Lower lobe of right lung (tissue), 2 donors: Measurements from ENCODE around the gene JAG2. TPM values are rescaled to one million over a fixed set of nuclear protein-coding genes. Genes with fewer than 3 reads are reported as not detected.

Experiments
- ATAC-seq, 2 donors: fragments of 200-7000 bp; cut with Tn5 transposase; one replicate each; pipeline ENCODE4 v1.9.1; 2020 to 2022; ENCODE audit warnings: mild to moderate bottlenecking in 2 of 2, moderate library complexity in 2 of 2
- DNase-seq: peaks from one replicate; pipeline ENCODE4 v3.0.0-alpha.2; 2020
- H3K27ac ChIP-seq: fragments of 200-600 bp; one replicate; pipeline ENCODE4 v1.8.0; 2022
- H3K27me3 ChIP-seq: fragments of 200-600 bp; one replicate; pipeline ENCODE4 v1.8.0; 2022; ENCODE audit warnings: low read depth
- H3K36me3 ChIP-seq: fragments of 200-600 bp; one replicate; pipeline ENCODE4 v1.8.0; 2022; ENCODE audit warnings: mild to moderate bottlenecking
- H3K4me1 ChIP-seq: fragments of 200-600 bp; one replicate; pipeline ENCODE4 v1.8.0; 2022
- H3K4me3 ChIP-seq: fragments of 200-600 bp; one replicate; pipeline ENCODE4 v1.8.0; 2022; ENCODE audit warnings: mild to moderate bottlenecking
- H3K9me3 ChIP-seq: fragments of 200-600 bp; one replicate; pipeline ENCODE4 v1.8.0; 2022
- CTCF ChIP-seq: fragments of 200-600 bp; IDR thresholded peaks from one replicate; pipeline ENCODE4 v1.8.0; 2022; ENCODE audit warnings: antibody characterized with exemption, mild to moderate bottlenecking
- intact Hi-C: fragments of 100-400 bp; cut with DNase I; formaldehyde crosslinking; loops from one replicate; pipeline ENCODE4 v1.11.0; 2022
- total RNA-seq: library from RNA; stranded (reverse); fragmentation: NEBNext Ultra II Directional; extraction: Animal tissue kit (Norgen Biotek cat#: 25700); gene quantifications from one replicate; pipeline ENCODE4 v1.2.1, GENCODE V29; 2021
- donor health status: DM: no; HTN: yes; CAD: no; lungs with severe emphysema.

JAG2 gene
- total RNA-seq, 1 donor from 2014 or later = 29.2 TPM

- Histone ChIP-seq H3K36me3 (peaks cover 24% of the 10 kb centered on the region), H3K27ac (no peak overlapping the region), H3K4me1 (peaks cover 5% of the 10 kb centered on the region), H3K27me3 (no peaks in the 10 kb centered on the region), H3K4me3 (no peak overlapping the region), H3K9me3 (no peaks in the 10 kb centered on the region)
- DNase-seq = peak; percentile 28
- no peak for TF ChIP-seq CTCF
- intact Hi-C loops = no loop called here
- no peak for ATAC-seq
These were observed 18.6 kb downstream of the JAG2 start for GRCh38 chr14:105150026-105150367.

- no peak for TF ChIP-seq CTCF
- H3K36me3 ChIP-seq = peaks cover 24% of the 10 kb centered on the region
- no peaks in the 10 kb centered on the region for H3K27me3 ChIP-seq
- peaks cover 5% of the 10 kb centered on the region for H3K4me1 ChIP-seq
- no peak overlapping the region for H3K27ac ChIP-seq
- no peak overlapping the region for H3K4me3 ChIP-seq
- ATAC-seq (no peak), DNase-seq (peak; percentile 39)
- no peaks in the 10 kb centered on the region for H3K9me3 ChIP-seq
- intact Hi-C loops = no loop called here
These were observed 19.3 kb downstream of the JAG2 start for GRCh38 chr14:105149146-105149781.

GRCh38 chr14:105148604-105149145 is 19.9 kb downstream of the JAG2 start:
- Histone ChIP-seq H3K9me3 (no peaks in the 10 kb centered on the region), H3K4me1 (peaks cover 5% of the 10 kb centered on the region), H3K27me3 (no peaks in the 10 kb centered on the region), H3K4me3 (no peak overlapping the region), H3K27ac (no peak overlapping the region), H3K36me3 (peaks cover 24% of the 10 kb centered on the region)
- ATAC-seq = no peak
- peak; percentile 41 for DNase-seq
- intact Hi-C loops = no loop called here
- no peak for TF ChIP-seq CTCF

GRCh38 chr14:105147671-105148603 is 20.6 kb downstream of the JAG2 start:
- no peaks in the 10 kb centered on the region for H3K27me3 ChIP-seq
- DNase-seq (peak; percentile 42), ATAC-seq (no peak)
- no peaks in the 10 kb centered on the region for H3K9me3 ChIP-seq
- H3K4me1 ChIP-seq = no peaks in the 10 kb centered on the region
- no peak overlapping the region for H3K27ac ChIP-seq
- no peak for TF ChIP-seq CTCF
- H3K36me3 ChIP-seq = peaks cover 24% of the 10 kb centered on the region
- H3K4me3 ChIP-seq = no peak overlapping the region
- intact Hi-C loops = no loop called here

- Histone ChIP-seq H3K4me3 (no peak overlapping the region), H3K27me3 (no peaks in the 10 kb centered on the region), H3K9me3 (no peaks in the 10 kb centered on the region), H3K4me1 (no peaks in the 10 kb centered on the region), H3K36me3 (peaks cover 30% of the 10 kb centered on the region), H3K27ac (no peak overlapping the region)
- intact Hi-C loops = no loop called here
- ATAC-seq (no peak), DNase-seq (peak; percentile 36)
- no peak for TF ChIP-seq CTCF
These were observed 21.5 kb downstream of the JAG2 start for GRCh38 chr14:105146976-105147635.
